Measurements from ENCODE around the gene TRMT11. TPM values are rescaled to one million over a fixed set of nuclear protein-coding genes. Genes with fewer than 3 reads are reported as not detected.

TRMT11 gene
- total RNA-seq, 4 donors from 2014 or later = 13.3 to 49.7 (median 22.3) TPM

- no peak for ATAC-seq
- H3K4me1 ChIP-seq = peaks cover 4 to 39% (median 6%) of the 10 kb centered on the region in 3 donors
- no peaks in the 10 kb centered on the region for H3K9me3 ChIP-seq
- TF ChIP-seq POLR2A (IDR thresholded peaks at IDR 0.05) = no peak
- no peaks in the 10 kb centered on the region for H3K27me3 ChIP-seq
- WGBS, 2 donors (ENCODE audit: low coverage in 1 of 2) = 38 to 52% methylated on average over 5 of the region's 5 CpGs
- peak overlapping the region; percentile 87 to 95 (median 89) for H3K27ac ChIP-seq
- H3K4me3 ChIP-seq = peak overlapping the region; percentile 82 to 98
- no peaks in the 10 kb centered on the region for H3K36me3 ChIP-seq
These were observed 30.4 kb upstream of the TRMT11 start for GRCh38 chr6:125955973-125956372.

GRCh38 chr6:125956506-125957390 is 29.6 kb upstream of the TRMT11 start, which contains the start of gene HINT3:
HINT3 (plus strand) TSS chr6:125956770; CDS start chr6:125956978, 208 bp downstream.
- Histone ChIP-seq H3K4me1 (peaks cover 4 to 44% (median 6%) of the 10 kb centered on the region in 3 donors), H3K27me3 (no peaks in the 10 kb centered on the region), H3K4me3 (peak within 1 kb of the TSS; percentile 82 to 98), H3K9me3 (no peaks in the 10 kb centered on the region), H3K36me3 (no peaks in the 10 kb centered on the region), H3K27ac (peak within 1 kb of the TSS; percentile 87 to 95 (median 89))
- TF ChIP-seq EP300 (IDR thresholded peaks at IDR 0.05) (no peak), POLR2A (IDR thresholded peaks at IDR 0.05) (peak in 1 of 2 donors; percentile 34), POLR2AphosphoS5 (IDR thresholded peaks at IDR 0.05) (peak; percentile 87), CTCF (IDR thresholded peaks at IDR 0.05) (peak; percentile 96 to 97 (median 96))
- ATAC-seq = peak; percentile 98
- WGBS, 2 donors (ENCODE audit: low coverage in 1 of 2) = 0 to 1% methylated on average over 2 to 16 of the region's 82 CpGs

GRCh38 chr6:125957391-125957693 is 29.0 kb upstream of the TRMT11 start:
- 0 to 6% methylated on average over 2 of the region's 3 CpGs for WGBS, 2 donors (ENCODE audit: low coverage in 1 of 2)
- H3K4me1 ChIP-seq = peaks cover 4 to 45% (median 6%) of the 10 kb centered on the region in 3 donors
- ATAC-seq = no peak
- peak overlapping the region; percentile 82 to 98 for H3K4me3 ChIP-seq
- H3K36me3 ChIP-seq = no peaks in the 10 kb centered on the region
- no peak for TF ChIP-seq POLR2A (IDR thresholded peaks at IDR 0.05)
- TF ChIP-seq EP300 (IDR thresholded peaks at IDR 0.05) = no peak
- no peak for TF ChIP-seq CTCF (IDR thresholded peaks at IDR 0.05)
- no peak for TF ChIP-seq POLR2AphosphoS5 (IDR thresholded peaks at IDR 0.05)
- no peaks in the 10 kb centered on the region for H3K9me3 ChIP-seq
- no peaks in the 10 kb centered on the region for H3K27me3 ChIP-seq
- H3K27ac ChIP-seq = peak overlapping the region; percentile 87 to 95 (median 89)

GRCh38 chr6:125957845-125958244 is 28.5 kb upstream of the TRMT11 start:
- Histone ChIP-seq H3K9me3 (no peaks in the 10 kb centered on the region), H3K4me3 (peak overlapping the region; percentile 82 to 98), H3K27me3 (no peaks in the 10 kb centered on the region), H3K36me3 (no peaks in the 10 kb centered on the region), H3K27ac (peak overlapping the region in 3 of 4 donors; percentile 87 to 95 (median 91)), H3K4me1 (peaks cover 4 to 45% (median 6%) of the 10 kb centered on the region in 3 donors)
- peak; percentile 28 for ATAC-seq
- WGBS, 2 donors (ENCODE audit: low coverage in 1 of 2) = 38 to 50% methylated on average over 2 to 4 of the region's 4 CpGs
- no peak for TF ChIP-seq EP300 (IDR thresholded peaks at IDR 0.05)
- TF ChIP-seq POLR2AphosphoS5 (IDR thresholded peaks at IDR 0.05) = no peak
- TF ChIP-seq CTCF (IDR thresholded peaks at IDR 0.05) = no peak
- no peak for TF ChIP-seq POLR2A (IDR thresholded peaks at IDR 0.05)

GRCh38 chr6:125959041-125959440 is 27.3 kb upstream of the TRMT11 start:
- H3K27ac ChIP-seq = no peak overlapping the region
- ATAC-seq = no peak
- H3K36me3 ChIP-seq = no peaks in the 10 kb centered on the region
- no peaks in the 10 kb centered on the region for H3K9me3 ChIP-seq
- WGBS, 2 donors (ENCODE audit: low coverage in 1 of 2) = 88 to 92% methylated on average over 4 of the region's 4 CpGs
- H3K27me3 ChIP-seq = no peaks in the 10 kb centered on the region
- H3K4me3 ChIP-seq = no peak overlapping the region
- TF ChIP-seq EP300 (IDR thresholded peaks at IDR 0.05) = no peak
- TF ChIP-seq POLR2A (IDR thresholded peaks at IDR 0.05) = no peak
- TF ChIP-seq CTCF (IDR thresholded peaks at IDR 0.05) = no peak
- peaks cover 4 to 45% (median 6%) of the 10 kb centered on the region in 3 donors for H3K4me1 ChIP-seq
